Transverse colon (tissue), 4 donors: ENCODE results near the gene MAMDC2.

Experiments used
- EP300 ChIP-seq: sonication (generic); formaldehyde crosslinking; IDR thresholded peaks from one replicate; pipeline ENCODE4 v1.6.1; 2017; ENCODE audit warnings: antibody characterized with exemption, low read depth
- POLR2A ChIP-seq: fragments of 450-650 bp; IDR thresholded peaks from one replicate; pipeline ENCODE4 v1.6.1; 2016; ENCODE audit warnings: antibody characterized with exemption, mild to moderate bottlenecking, moderate library complexity
- POLR2AphosphoS5 ChIP-seq, 3 donors: sonication (generic); formaldehyde crosslinking; IDR thresholded peaks; one replicate each; pipeline ENCODE4 v1.6.1; 2016; ENCODE audit warnings: antibody characterized with exemption in 3 of 3
- TF ChIP-seq, protein P1 (sequence below), 5 experiments: fragments of 200-600 bp in 3 of 5; fragments of 450-650 bp in 2 of 5; sonication (generic) in 3 of 5; IDR thresholded peaks; 1 replicate in 2 of 5; 2 replicates in 3 of 5; pipeline ENCODE4 v1.5.1; 2016 to 2017; ENCODE audit warnings: antibody characterized with exemption in 5 of 5, inconsistent platforms in 3 of 5, mild to moderate bottlenecking in 2 of 5, moderate library complexity in 1 of 5

DNA sequence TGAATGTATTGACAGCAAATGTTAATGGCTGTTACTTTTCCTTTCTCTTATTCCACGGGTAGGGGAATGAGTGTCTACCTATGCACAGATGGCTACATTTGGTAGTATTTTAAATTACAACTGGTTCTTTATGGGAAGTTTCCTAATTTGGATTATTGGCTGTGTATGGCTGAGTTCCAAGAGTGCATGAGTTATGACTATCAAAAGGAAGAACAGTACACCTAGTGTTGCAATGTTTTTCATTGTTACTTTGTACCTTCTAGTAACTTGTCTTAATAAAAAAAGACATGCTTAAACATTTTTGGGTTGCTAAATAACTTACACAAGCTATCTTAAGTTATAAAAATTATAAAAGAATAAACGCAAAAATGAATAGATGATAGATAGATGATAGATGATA is 35.8 kb upstream of the MAMDC2 start:
- TF ChIP-seq EP300 (no peak), POLR2A (no peak), POLR2AphosphoS5 (IDR thresholded peaks at IDR 0.05) (no peak)
- TF ChIP-seq, protein P1, sequence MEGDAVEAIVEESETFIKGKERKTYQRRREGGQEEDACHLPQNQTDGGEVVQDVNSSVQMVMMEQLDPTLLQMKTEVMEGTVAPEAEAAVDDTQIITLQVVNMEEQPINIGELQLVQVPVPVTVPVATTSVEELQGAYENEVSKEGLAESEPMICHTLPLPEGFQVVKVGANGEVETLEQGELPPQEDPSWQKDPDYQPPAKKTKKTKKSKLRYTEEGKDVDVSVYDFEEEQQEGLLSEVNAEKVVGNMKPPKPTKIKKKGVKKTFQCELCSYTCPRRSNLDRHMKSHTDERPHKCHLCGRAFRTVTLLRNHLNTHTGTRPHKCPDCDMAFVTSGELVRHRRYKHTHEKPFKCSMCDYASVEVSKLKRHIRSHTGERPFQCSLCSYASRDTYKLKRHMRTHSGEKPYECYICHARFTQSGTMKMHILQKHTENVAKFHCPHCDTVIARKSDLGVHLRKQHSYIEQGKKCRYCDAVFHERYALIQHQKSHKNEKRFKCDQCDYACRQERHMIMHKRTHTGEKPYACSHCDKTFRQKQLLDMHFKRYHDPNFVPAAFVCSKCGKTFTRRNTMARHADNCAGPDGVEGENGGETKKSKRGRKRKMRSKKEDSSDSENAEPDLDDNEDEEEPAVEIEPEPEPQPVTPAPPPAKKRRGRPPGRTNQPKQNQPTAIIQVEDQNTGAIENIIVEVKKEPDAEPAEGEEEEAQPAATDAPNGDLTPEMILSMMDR (IDR thresholded peaks at IDR 0.05): no peak
